ENCODE data around the gene RNPS1. TPM values are rescaled to one million over a fixed set of nuclear protein-coding genes. Genes with fewer than 3 reads are reported as not detected.
"Not testable (repeated sequence)": the region's sequence is repeated elsewhere in the genome, so short reads cannot be mapped to it uniquely, and the experiment has no call there.

RNPS1 gene
- total RNA-seq, 1 experiment from 2014 or later, result 130 TPM

DNA sequence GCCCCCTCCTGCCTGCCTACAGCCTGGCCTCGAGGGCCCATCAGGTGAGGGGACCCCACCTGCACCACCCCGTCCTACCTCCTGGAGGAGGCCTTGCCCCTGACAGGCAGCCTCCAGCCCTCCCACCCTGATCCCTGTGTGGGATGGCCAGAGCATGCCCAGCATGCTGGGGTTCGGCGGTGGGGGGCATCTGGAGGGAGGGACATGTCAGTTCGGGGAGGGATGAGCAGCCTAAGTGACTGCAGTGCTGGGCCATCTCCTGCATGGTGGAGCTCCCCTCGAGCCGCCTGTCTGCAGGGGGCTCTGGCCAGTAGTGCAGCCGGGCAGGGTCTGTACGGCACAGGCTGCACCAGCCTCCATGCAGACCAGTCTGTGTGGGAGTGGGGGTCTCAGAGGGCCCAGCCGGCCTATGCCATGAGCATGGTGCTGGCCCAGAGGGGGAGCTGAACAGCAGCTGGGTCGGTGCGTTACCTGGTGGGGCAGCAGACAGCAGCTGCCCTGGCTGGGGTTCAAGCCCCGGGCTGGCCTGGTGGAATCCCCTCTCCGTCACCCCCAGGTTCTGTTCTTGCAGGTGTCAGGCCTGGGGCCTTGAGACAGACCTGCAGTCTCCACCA is 4.0 kb upstream of the RNPS1 start:
- Histone ChIP-seq H3K4me3 (no peak overlapping the region), H3K36me3 (peaks cover 3% of the 10 kb centered on the region), H3K9me3 (no peaks in the 10 kb centered on the region), H3K27me3 (no peaks in the 10 kb centered on the region)
- no peak for DNase-seq

DNA sequence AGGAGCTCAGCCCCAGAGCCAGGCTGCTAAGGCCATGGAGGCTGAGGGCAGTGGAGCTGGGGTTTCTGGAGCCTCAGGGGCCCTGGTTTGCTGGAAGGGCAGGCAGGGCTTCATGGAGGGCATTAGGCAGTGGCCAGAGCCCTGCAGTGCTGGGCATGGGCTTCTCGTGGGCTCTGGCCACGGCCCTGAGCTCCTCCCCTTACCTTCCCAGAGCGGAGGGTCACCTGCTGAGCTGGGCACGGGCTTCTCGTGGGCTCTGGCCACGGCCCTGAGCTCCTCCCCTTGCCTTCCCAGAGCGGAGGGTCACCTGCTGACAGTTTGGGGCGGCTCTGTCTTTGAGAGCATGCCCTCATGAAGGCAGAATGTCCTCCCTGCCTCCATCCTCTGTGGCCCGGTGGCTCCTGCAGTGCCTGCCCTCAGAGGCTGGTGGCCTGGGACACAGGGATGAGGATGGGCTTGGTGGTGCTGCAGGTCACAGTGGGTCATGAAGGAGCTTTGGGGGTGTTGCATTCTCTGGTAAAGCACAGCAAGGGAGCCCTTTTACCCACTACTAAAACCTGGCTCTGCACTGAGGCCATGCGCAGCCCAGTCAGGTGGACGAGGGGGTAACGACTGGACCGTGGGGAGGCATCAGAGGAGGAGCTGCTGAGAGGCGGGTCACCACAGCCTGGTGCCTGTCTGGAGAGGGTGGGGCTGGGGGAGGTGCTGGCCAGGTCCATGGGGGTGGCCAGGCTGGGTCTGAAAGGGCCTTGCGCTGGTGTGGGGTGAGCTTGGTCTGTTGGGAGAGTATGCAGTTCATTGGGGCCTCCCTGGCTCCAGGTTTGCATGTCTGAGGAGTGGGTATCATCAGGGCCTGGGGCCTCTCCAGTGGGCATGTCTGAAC is 2.9 kb upstream of the RNPS1 start:
- DNase-seq, result no peak
- Histone ChIP-seq H3K36me3 (peaks cover 14% of the 10 kb centered on the region), H3K9me3 (no peaks in the 10 kb centered on the region), H3K27me3 (no peaks in the 10 kb centered on the region), H3K4me3 (no peak overlapping the region)

DNA sequence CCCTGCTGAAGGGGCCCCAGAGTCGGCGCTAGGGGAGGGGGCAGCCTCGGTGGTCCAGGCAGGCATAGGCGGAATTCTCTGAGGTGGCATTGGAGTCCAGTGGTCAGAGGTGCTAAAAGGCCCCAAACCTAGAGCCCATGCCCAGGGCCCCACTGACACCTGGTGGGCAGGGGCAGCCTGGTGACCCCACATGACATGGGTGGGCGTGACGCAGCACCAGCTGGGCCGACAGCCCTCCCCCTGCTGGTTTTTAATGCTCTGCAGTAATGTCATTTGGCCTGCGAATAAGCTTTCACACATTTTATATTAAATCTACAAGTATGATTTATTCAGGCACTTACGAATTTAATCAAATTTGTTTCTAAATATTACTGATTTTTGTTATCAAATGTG is 2.1 kb upstream of the RNPS1 start:
- no peak for DNase-seq
- Histone ChIP-seq H3K4me3 (no peak overlapping the region; the same call in 1 of the 2 replicates), H3K27me3 (no peaks in the 10 kb centered on the region), H3K36me3 (peaks cover 22% of the 10 kb centered on the region), H3K9me3 (no peaks in the 10 kb centered on the region)

DNA sequence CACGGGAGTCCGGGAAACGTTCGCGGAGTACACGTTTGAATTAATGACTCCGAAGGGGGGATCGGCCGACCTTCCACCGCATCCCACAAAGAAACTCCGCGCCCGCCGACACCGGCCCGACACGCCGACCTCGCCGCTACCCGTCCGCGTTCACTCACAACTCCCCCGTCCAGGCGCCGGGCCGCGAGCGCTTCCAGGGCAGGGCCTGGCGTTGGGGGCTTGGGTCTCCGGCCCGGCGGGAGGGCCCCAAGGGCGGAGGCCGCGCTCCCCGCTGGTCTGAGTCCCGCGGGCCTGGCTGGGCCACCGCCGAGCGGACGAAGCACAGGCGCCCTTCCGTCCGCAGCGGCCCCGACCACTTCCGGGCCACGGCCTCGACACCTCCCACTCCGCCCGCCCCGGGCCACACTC is 417 bp downstream of the RNPS1 start:
- Histone ChIP-seq H3K36me3 (peaks cover 47% of the 10 kb centered on the region), H3K4me3 (peak overlapping the region; percentile 75)
- not testable (repeated sequence) for DNase-seq, H3K27me3 ChIP-seq, H3K9me3 ChIP-seq

DNA sequence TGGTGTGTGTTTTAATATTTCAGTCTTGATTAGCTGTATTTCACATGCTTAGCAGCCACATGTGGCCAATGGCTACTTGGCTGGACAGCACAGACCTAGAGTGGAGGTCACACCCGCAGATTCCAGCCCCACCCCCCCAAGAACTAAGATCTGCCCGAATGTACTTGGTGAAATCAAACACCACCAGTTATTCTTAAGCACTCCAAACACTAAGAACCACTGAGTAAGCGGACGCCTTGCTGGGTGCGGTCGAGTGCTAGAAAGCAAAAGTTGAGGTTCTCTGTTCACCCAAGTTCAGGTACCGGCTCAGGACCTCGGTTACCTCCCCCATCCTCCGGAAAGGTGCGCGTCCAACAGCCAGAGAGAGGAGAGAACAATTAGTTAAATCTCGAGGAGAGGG is 1.0 kb downstream of the RNPS1 start:
- H3K9me3 ChIP-seq, H3K27me3 ChIP-seq: not testable (repeated sequence)
- H3K36me3 ChIP-seq, result peaks cover 53% of the 10 kb centered on the region
- peak; percentile 34 for DNase-seq
- H3K4me3 ChIP-seq, result peak overlapping the region; percentile 75

DNA sequence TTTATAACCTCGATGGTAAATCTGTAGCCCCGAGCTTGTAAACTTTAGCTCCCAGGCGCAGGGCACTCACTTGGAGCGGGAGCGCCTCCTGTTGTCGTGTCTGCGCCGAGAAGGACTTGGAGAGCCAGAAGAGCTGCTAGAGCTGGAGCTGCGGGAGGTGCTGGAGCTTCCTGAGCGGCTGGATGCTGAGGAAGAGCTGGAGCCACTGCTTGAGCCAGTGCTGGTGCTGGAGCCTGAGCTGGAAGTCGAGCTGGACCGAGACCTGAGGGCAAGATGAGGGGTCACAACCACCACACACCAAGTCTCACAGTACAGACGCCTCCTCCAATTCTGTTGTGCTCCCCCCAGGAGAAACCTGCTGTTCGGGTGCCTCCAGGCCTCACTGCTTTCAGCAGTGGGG is 4.9 kb downstream of the RNPS1 start:
- DNase-seq, H3K9me3 ChIP-seq, H3K27me3 ChIP-seq, H3K4me3 ChIP-seq: not testable (repeated sequence)
- H3K36me3 ChIP-seq, result peaks cover 91% of the 10 kb centered on the region

DNA sequence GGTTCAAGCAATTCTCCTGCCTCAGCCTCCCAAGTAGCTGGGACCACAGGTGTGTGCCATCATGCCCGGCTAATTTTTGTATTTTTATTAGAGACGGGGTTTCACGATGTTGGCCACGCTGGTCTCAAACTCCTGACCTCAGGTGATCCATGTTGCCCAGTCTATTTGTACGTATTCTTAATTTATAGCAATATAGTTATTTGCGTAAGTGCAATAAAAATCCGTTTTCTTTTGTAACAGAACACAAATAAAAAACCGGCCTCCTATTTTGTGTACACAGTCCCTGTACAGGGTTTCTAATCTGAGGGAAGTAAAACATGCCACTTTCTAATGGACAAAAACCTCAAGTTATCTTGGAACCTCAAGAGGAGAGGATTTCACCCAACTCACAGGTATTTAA is 7.7 kb downstream of the RNPS1 start:
- H3K36me3 ChIP-seq, result peaks cover 99% of the 10 kb centered on the region
- H3K27me3 ChIP-seq, result no peaks in the 10 kb centered on the region
- H3K9me3 ChIP-seq, result no peaks in the 10 kb centered on the region
- H3K4me3 ChIP-seq, result no peak overlapping the region
- no peak for DNase-seq

DNA sequence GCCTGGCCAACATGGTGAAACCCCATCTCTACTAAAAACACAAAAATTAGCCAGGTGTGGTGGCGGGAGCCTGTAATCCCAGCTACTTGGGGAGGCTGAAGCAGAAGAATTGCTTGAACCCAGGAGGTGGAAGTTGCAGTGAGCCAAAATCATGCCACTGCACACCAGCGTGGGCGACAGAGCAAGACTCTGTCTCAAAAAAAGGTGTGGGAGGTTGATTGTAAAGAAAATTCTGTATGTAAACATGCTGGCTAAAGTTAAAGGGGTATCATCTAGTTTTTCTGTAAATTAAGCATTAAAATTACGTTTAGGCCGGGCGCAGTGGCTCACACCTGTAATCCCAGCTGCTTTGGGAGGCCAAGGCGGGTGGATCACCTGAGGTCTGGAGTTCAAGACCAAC is 9.4 kb downstream of the RNPS1 start:
- not testable (repeated sequence) for DNase-seq, H3K4me3 ChIP-seq, H3K27me3 ChIP-seq, H3K9me3 ChIP-seq
- peaks cover 99% of the 10 kb centered on the region for H3K36me3 ChIP-seq

DNA sequence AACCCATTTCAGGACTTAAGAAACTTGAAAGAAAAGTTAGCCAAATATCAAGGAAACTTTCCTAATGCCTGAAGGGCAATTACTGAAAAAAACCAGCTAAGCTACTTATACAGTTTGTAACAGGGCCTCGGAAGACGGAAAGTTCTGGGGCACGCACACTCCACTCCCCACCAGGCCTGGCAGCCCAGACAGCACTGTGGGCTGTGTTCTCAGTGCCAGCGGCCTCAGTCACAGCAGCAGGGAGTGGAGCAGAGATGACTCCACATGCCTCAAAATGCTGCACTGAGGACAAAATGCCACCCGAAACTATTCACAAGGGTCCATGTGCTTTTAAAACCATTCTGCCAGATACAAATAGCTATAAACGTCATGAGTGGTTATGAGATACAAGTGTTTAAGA is 10.2 kb downstream of the RNPS1 start:
- no peak for DNase-seq
- no peaks in the 10 kb centered on the region for H3K9me3 ChIP-seq
- H3K4me3 ChIP-seq, result no peak overlapping the region
- no peaks in the 10 kb centered on the region for H3K27me3 ChIP-seq
- peaks cover 96% of the 10 kb centered on the region for H3K36me3 ChIP-seq

DNA sequence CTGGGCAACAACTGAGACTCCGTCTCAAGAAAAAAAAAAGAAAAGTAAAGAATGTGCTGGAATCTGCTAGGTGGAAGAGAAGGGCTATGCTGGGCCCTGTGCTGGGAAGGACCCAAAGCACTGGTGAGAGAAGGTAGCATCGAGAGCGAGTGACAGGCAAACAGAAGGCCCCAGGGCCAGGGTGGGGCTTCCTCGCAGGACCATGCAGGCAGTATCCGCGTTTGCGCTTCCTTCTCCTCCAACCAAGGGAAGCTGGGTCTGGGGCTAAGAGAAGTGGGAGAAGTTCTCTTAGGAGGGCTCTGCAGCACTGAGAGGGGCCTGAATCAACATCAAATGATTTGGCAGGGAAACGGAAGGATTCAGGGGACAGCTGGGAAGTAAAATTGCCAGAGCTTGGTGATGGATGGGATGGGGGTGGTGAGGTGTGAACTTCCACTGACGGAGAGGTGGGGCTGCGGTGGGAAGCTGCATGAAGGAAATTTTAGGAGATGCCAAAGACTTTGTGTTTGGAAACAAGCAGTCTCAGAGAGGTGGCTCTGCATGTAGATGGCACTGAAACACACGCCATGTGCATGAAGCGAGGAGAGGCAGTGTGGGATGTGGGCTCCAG is 11.3 kb downstream of the RNPS1 start:
- no peaks in the 10 kb centered on the region for H3K27me3 ChIP-seq
- no peak for DNase-seq
- no peak overlapping the region for H3K4me3 ChIP-seq
- no peaks in the 10 kb centered on the region for H3K9me3 ChIP-seq
- H3K36me3 ChIP-seq, result peaks cover 93% of the 10 kb centered on the region

DNA sequence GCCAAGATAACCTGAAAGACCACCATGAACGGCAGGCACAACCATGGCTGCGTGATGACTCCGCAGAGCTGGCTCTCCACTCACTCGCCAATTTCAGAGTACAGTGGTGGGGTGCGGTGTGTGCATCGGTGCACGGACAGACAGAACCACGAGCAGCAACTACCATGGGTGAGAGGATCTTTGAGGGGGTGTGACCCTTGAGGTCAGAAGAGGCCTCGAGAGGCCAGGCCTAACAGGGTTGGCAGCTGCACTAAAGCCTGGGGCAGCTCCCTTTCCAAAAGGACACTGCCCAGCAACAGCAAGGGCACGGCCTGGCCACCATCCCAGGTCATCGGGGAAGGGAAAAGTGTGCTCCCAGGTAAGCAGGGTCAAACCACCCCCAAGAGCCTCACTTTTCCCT is 14.6 kb downstream of the RNPS1 start:
- DNase-seq, result no peak
- Histone ChIP-seq H3K4me3 (no peak overlapping the region), H3K36me3 (peaks cover 71% of the 10 kb centered on the region), H3K9me3 (no peaks in the 10 kb centered on the region), H3K27me3 (no peaks in the 10 kb centered on the region)

DNA sequence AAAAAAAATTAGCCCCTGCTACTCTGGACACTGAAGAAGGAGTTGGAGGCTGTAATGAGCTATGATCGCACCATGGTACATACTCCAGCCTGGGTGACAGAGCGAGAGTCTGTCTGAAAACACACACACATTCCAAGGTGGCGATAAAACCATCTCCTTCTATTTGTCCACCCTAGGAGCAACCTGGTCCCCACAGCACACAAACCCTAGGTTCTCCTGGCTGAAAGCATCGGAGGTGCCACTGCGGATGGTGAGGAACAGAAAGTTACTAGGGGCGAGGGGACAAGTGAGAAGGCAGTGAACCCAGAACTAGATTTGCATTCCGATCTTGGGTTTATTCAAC is 15.1 kb downstream of the RNPS1 start:
- Histone ChIP-seq H3K4me3 (no peak overlapping the region), H3K9me3 (no peaks in the 10 kb centered on the region), H3K27me3 (no peaks in the 10 kb centered on the region), H3K36me3 (peaks cover 71% of the 10 kb centered on the region)
- DNase-seq, result no peak

DNA sequence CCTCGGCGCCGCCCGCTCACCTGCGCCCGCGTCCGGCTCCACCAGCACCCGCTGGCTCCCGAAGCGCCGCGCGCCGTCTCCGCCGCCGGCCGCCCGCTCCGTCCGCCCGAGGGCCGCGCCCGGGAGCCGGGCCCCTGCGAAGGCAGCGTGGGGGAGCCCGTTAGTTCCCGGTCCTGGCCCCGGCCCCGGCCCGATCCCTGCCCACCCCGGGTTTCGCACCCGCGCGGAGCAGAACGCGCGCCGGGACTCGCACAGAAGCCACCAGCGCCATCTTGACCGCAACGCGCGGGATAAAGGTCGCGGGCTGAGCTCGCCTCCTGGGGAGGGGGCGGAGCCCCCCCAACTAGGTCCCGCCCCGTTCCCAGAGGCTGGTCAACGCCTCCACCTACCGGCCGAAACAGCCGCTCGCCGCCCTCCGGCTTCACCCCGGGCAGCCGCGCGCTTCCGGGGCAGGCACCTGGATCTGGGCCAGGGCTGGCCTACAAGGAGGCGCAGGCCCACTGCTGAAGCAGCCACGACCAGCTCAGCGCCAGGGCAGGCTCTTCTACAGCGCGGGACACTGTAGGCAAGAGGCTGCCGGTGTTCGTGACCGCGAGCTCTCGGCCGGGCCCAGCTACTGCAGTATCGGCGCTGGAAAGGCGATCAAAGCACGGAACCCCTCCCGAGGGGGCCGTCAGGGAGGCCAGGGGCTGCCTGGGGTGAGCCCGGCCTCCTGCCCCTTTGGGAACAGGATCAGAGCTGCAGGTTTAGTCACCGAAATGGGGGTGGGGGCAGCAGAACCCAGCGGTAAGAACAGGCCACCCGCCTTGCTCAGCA is 16.4 kb downstream of the RNPS1 start, which contains the start of gene ECI1:
Gene ECI1 (minus strand): TSS at position 292 of the 816 bp plus-strand sequence. CDS start 21 bp downstream, at position 271.
- DNase-seq, result peak; percentile 99
- peak within 1 kb of the TSS; percentile 73 for H3K4me3 ChIP-seq
- H3K36me3 ChIP-seq, result peaks cover 71% of the 10 kb centered on the region
- no peaks in the 10 kb centered on the region for H3K9me3 ChIP-seq
- H3K27me3 ChIP-seq, result no peaks in the 10 kb centered on the region

DNA sequence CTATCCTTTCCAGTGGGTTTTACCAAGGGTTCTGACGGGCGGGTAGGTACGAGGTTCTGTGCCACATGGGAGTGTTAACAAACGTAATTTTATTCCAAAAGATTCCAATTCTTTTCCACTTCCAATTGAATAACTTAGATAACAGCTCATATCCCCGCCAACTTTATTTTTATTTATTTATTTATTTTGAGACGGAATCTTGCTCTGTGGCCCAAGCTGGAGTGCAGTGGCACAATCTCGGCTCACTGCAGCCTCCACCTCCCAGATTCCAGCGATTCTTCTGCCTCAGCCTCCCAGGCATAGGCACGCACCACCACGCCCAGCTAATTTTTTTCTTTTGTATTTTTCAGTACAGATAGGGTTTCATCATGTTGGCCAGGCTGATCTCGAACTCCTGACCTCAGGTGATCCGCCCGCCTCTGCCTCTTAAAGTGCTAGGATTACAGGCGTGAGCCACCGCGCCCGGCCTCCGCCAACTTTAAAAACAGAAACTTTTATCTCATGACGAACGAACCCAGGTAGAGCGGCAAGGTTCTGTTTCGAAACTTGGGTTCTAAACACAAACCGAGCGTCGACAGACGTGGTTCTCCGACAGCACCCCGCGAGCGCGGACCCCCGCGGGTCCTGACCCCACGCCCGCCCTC is 17.2 kb downstream of the RNPS1 start:
- Histone ChIP-seq H3K27me3 (no peaks in the 10 kb centered on the region), H3K9me3 (no peaks in the 10 kb centered on the region), H3K36me3 (peaks cover 71% of the 10 kb centered on the region), H3K4me3 (peak overlapping the region; percentile 73)
- peak; percentile 44 for DNase-seq

DNA sequence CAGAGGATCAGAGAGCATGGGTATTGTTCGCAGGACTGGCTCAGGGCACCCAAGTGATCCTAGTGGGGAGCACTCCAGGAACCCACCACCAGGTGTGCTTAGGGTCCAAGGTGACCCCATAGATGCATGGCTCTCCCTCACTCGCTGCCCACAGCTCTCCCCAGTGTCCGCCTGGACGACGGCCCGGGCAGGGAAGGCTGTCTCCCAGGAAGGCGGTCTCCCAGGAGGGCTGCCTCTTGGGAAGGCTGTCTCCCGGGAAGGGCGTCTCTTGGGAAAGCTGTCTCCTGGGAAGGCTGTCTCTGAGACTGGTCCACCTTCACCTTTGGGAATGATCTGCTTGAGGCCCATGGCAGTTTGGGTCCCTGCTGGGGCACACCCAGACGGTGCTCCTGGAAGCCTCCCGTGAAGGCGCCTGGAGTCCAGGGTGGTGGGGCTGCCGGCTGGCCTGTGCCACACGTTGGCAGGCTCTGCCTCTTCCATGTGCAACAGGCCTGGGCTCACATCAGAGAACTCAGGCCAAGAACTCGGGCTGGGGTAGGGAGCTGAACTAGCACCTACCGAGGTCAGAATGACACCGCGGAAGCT is 21.5 kb downstream of the RNPS1 start:
- DNase-seq, result no peak
- H3K36me3 ChIP-seq, result peaks cover 72% of the 10 kb centered on the region
- no peak overlapping the region for H3K4me3 ChIP-seq
- no peaks in the 10 kb centered on the region for H3K27me3 ChIP-seq
- H3K9me3 ChIP-seq, result no peaks in the 10 kb centered on the region
